ENCODE results near the gene THSD4.
"Not testable (repeated sequence)": the region's sequence is repeated elsewhere in the genome, so short reads cannot be mapped to it uniquely, and the experiment has no call there.

Gene THSD4

DNA sequence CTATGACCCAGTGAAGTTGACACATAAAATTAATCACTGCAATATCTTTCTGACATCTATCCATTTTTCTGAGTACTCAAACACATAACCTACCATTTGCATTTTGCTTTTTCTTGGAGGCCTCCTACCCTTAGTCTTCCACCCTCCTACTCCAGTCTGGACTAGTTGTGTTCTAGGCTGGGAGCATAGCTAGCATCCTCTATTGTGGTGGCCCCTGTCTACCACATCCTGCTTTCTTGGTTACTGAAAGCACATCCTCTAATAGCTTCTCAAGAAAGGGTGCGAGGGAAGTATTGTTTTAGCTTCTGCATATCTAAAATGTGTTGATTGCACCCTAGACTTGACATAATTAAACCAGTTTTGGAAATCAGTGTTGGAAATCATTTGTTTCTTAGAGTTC is 176.5 kb downstream of the THSD4 start:
- DNase-seq (ENCODE audit: low read depth in 2 of 2): no peak

GRCh38 chr15:71293723-71294122 is 178.5 kb downstream of the THSD4 start:
- DNase-seq (ENCODE audit: low read depth in 2 of 2): no peak

GRCh38 chr15:71294251-71294910 is 179.1 kb downstream of the THSD4 start:
- no peak for DNase-seq (ENCODE audit: low read depth in 2 of 2)

DNA sequence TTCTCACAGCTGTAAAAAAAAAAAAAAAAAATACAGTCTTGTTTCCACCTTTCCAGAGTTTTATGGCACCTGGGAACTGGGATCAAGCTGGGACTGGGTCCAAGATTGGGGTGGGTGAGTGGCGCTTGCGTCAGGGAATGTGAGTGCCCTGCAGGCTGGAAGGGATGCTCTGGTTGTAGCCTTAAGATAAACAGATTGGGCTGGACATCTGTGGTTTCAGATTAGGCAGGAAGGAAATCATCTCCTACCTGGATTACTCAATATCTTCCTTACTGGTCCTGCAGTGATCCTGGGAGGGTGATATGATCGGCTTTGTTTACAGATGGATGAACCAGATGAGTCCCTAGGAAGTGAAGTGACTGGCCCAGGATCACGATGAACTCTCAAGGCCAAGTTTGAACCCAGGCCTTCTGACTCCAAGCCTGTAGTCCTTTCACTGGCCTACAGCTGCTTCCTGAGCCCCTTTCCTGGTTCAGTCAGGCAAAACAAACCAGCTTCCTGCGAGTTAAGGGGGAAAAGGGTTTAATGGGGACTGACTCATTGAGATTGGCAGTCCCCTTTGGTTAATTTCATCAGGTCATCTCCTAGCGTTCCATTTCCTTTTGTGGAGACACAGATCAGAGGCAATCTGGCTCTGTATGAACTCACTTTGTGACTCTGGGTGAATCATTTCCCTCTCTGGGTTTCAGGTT is 179.8 kb downstream of the THSD4 start:
- DNase-seq (ENCODE audit: low read depth in 2 of 2): no peak

GRCh38 chr15:71295603-71296314 is 180.5 kb downstream of the THSD4 start:
- no peak for DNase-seq (ENCODE audit: low read depth in 2 of 2)

DNA sequence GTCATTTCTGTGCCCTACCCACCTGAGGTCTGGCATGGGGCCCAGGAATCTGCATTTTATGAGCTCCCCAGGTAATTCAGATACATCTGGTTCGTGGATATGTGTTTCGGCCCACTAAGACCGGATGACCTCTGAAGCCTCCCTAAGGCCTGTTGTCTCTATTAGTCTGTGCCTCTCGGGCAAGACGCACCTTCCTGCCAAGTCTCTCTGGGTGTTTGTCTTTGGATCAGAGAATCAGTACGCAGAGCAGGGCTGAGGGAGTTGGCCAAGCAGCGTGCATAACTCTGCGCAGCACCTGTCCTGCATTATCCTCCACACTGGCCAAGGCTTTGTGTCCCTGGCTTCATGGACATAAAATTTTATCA is 181.0 kb downstream of the THSD4 start:
- no peak for DNase-seq (ENCODE audit: low read depth in 2 of 2)

DNA sequence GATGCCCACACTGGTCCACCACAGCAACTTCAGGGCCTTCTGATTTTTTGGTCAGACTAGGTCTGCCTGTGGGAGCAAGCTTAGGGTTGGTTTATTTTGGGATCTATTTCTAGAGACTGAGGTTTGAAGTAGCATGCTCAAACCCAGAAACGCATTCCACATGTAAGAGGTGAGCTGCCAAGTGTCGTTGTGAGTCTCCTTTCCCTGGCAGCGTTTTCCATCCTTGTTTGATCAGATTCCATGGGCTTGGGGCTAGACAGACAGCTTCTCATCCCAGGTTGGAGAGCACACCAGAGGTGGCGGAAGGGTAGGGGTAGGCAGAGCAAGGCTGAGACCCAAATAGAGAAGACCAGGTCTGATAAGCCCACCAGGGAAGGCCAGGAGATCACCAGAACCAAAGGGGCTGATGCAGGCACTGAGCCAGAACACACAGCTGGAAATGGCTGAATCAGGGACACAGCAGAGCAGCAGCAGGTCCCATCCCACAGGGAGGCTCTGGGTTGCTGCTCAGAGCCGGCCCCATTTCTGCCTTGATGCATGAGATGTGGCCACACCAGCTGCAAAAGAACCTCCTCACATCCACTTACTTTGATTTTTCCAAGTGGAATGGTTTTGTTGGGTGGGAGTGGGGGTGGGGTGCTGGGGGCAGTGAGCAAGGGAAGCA is 186.8 kb downstream of the THSD4 start:
- no peak for DNase-seq (ENCODE audit: low read depth in 2 of 2)

DNA sequence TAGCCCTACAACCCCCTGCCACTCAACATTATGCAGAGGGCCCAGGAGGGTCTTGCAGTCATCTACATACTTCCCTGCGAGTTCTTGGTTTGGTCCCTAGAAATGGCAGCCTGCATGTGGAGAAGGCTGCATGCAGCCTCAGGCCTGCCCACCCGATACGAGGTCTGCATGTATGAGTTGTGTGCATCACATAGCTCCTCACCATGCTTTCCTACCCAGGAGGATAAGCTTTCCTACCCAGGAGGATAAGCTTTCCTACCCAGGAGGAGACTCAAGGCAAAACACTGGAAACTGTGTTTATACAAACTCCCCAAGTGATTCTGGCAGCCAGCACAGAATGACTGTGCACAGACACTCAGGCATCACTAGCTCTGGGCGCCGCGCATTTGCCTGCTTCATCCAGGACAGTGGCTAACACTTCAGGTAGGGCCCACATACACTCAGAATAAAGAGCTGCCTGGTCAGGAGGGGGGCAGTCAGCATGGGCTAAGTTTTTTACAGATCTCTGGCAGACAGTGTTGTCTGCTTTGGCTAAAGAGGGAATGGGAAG is 187.7 kb downstream of the THSD4 start:
- DNase-seq (ENCODE audit: low read depth in 2 of 2): no peak

- DNase-seq (ENCODE audit: low read depth in 2 of 2): no peak
Observed at GRCh38 chr15:71303977-71304376, 188.7 kb downstream of the THSD4 start.

DNA sequence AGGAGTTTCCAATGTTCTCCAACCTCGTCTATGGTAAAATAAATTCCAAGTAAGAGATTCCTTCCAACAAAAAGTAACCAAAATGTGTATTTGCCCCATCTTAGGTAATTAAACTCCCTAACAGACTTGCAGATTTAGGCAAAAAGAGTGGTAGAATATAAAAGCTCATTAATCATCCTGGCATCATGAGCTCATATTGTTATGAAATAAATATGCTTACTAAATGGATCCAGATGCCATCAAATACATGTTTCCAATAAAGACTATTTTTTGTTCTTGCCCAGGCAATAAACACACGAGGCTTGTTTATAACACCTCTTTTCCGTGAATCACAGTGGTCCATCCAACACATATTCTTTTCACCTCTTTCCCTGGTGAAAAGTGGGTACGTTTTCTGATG is 189.4 kb downstream of the THSD4 start:
- DNase-seq (ENCODE audit: low read depth in 2 of 2): no peak

GRCh38 chr15:71306538-71306937 is 191.3 kb downstream of the THSD4 start:
- DNase-seq (ENCODE audit: low read depth in 2 of 2): no peak

DNA sequence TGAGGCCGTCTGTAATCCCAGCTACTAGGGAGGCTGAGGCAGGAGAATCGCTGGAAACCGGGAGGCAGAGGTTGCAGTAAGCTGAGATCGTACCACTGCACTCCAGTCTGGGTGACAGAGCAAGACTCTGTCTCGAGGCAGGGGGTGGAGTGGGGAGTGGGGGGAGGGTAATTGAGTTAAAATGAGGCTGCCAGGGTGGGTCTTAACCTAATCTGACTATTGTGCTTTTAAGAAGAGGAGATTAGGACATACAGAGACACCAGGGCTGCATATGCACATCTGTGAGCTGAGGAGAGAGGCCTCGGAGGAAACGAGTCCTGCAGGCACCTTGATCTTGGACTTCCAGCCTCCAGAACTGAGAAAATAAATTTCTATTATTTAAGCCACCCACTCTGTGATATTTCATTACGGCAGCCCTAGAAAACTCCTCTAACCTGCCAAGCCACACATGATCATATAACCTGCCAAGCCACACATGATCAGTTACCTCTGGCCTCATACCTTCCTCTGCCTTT is 197.0 kb downstream of the THSD4 start:
- no peak for DNase-seq (ENCODE audit: low read depth in 2 of 2)

- no peak for DNase-seq (ENCODE audit: low read depth in 2 of 2)
Observed at GRCh38 chr15:71312731-71313460, 197.6 kb downstream of the THSD4 start.

DNA sequence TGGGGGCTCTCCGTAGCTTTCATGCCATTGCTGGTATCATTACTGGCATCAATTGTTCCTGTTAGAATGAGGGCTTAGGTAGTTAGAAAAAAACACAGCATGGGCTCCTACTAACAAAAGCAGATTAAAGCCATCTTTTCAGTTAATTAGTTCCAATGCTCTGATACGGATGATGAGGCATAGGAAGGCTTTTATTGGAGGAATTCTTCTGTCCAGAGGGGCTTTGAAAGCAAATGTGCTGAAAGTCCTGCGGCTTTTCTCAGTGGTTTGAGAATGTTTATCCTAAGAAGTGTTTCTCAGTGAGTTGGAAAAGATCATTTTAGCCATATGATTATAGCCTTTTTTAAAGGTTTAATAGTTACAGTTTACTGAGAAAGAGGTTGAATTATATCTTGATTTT is 198.5 kb downstream of the THSD4 start:
- DNase-seq (ENCODE audit: low read depth in 2 of 2): no peak

DNA sequence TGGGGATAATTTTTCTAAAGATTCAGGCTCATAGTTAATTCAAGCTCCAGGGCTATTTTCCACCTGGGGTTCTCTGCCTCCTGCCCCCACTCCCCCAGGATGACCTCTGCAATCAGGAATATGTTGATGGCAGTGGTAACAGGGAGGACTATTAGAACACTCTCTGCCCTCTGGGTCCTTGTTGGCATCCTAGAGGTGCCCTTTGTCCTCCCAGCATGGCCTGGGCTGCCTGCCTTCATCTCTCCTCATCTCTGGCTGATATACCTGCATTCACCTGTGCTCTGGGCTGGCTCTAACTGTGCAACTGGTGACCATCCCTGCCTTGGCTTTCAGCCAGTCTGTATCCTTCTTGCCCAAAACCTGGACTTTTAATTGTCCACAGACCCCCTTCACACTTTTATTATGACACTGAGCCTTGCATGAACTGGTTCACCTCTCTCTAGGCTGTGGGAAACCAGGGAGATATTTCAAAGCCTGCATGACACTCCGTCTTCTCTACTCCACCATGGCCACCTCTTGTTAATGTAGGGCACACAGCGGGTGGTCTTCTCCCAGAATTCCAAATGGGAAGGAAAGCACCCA is 199.8 kb downstream of the THSD4 start:
- no peak for DNase-seq (ENCODE audit: low read depth in 2 of 2)

GRCh38 chr15:71316911-71317310 is 201.6 kb downstream of the THSD4 start:
- DNase-seq (ENCODE audit: low read depth in 2 of 2): no peak

DNA sequence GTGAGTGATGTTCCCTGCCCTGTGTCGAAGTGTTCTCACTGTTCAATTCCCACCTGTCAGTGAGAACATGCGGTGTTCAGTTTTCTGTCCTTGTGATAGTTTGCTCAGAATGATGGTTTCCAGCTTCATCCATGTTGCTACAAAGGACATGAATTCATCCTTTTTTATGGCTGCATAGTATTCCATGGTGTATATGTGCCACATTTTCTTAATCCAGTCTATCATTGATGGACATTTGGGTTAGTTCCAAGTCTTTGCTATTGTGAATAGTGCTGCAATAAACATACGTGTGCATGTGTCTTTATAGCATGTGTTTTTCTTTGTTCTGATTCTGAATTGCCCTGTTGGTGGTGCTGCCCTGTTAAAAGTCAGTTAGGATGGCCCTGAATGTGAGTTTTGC is 204.2 kb downstream of the THSD4 start:
- not testable (repeated sequence) for DNase-seq (ENCODE audit: low read depth in 2 of 2)

GRCh38 chr15:71319935-71320334 is 204.7 kb downstream of the THSD4 start:
- no peak for DNase-seq (ENCODE audit: low read depth in 2 of 2)

- DNase-seq (ENCODE audit: low read depth in 2 of 2): no peak
Observed at GRCh38 chr15:71323082-71323481, 207.8 kb downstream of the THSD4 start.

DNA sequence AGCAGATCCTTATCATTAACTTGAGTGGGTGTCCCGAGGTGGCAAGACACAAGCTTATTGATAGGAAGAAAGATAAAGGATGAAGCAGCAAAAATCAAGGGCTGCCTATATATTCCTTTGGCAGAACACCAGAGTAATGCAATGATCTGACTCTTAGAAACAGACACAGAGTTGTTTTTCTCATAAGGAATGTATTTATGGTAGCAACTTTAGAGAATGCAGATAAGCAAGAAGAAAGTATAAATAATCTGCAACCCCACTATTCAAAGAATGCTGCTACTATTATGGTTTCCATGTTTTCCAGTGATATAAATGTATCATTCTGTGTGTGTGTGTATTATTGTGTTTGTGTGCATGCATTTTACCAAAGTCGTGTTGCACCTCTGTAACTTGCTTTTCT is 208.3 kb downstream of the THSD4 start:
- DNase-seq (ENCODE audit: low read depth in 2 of 2): no peak

GRCh38 chr15:71325481-71325880 is 210.2 kb downstream of the THSD4 start:
- DNase-seq (ENCODE audit: low read depth in 2 of 2): no peak
